DOHH2 (cell line): ENCODE results near the gene ZNF469.

ENCODE experiments used
- EZH2phosphoT487 ChIP-seq: fragments of 200-600 bp; sonication (generic); IDR thresholded peaks from 2 replicates; pipeline ENCODE4 v1.6.1; 2017; ENCODE audit warnings: borderline replicate concordance, mild to moderate bottlenecking, antibody characterized with exemption, low read length, moderate library complexity, mixed read lengths
- TF ChIP-seq, protein P1 (sequence below): fragments of 200-600 bp; sonication (generic); IDR thresholded peaks from one replicate; pipeline ENCODE4 v1.5.1; 2014; ENCODE audit warnings: antibody characterized with exemption, mild to moderate bottlenecking, low read depth, low read length; ENCODE audit not compliant: poor library complexity, severe bottlenecking

DNA sequence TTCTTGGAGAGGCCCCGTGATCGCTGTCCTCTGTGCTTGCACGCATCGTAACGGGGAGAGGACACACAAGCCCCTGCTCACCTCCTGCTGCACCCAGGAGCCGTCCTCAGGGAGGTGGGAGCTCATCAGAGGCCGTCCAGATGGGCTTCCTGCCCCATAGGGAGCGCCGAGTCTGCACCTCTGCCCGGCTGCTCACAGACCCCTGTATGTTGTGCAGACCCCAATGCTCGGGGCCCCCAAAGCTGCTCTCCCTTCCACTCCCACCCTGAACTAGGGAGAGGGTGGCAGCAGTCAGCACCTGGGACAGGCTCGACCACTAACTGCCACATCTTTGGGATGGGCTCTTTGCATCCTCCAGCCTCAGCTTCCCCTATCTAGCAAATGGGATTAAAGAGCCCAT is 4.4 kb upstream of the ZNF469 start:
- TF ChIP-seq, protein P1, sequence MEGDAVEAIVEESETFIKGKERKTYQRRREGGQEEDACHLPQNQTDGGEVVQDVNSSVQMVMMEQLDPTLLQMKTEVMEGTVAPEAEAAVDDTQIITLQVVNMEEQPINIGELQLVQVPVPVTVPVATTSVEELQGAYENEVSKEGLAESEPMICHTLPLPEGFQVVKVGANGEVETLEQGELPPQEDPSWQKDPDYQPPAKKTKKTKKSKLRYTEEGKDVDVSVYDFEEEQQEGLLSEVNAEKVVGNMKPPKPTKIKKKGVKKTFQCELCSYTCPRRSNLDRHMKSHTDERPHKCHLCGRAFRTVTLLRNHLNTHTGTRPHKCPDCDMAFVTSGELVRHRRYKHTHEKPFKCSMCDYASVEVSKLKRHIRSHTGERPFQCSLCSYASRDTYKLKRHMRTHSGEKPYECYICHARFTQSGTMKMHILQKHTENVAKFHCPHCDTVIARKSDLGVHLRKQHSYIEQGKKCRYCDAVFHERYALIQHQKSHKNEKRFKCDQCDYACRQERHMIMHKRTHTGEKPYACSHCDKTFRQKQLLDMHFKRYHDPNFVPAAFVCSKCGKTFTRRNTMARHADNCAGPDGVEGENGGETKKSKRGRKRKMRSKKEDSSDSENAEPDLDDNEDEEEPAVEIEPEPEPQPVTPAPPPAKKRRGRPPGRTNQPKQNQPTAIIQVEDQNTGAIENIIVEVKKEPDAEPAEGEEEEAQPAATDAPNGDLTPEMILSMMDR: no peak
- no peak for TF ChIP-seq EZH2phosphoT487
